AG08395 (cell line): ENCODE data around the gene SHB.
A peak's percentile ranks its signal among the peaks of the same experiment; 100 is the strongest.
"Not testable (repeated sequence)": the region's sequence is repeated elsewhere in the genome, so short reads cannot be mapped to it uniquely, and the experiment has no call there.

ENCODE experiments used
- DNase-seq: peaks from one replicate; pipeline ENCODE4 v3.0.0; 2012; ENCODE audit warnings: mixed read lengths, low spot score

SHB gene

GRCh38 chr9:38063363-38063707 lies 5.7 kb downstream of the SHB start:
- DNase-seq = no peak

GRCh38 chr9:38062498-38063362 lies 6.3 kb downstream of the SHB start:
- no peak for DNase-seq

- DNase-seq = no peak
Observed at GRCh38 chr9:38062106-38062497, 6.9 kb downstream of the SHB start.

GRCh38 chr9:38061326-38061977 lies 7.6 kb downstream of the SHB start:
- no peak for DNase-seq

- no peak for DNase-seq
Observed at GRCh38 chr9:38060681-38061080, 8.3 kb downstream of the SHB start.

GRCh38 chr9:38059233-38059936 lies 9.6 kb downstream of the SHB start:
- DNase-seq = no peak

GRCh38 chr9:38058452-38059232 lies 10.4 kb downstream of the SHB start:
- no peak for DNase-seq

GRCh38 chr9:38057416-38058195 lies 11.4 kb downstream of the SHB start:
- no peak for DNase-seq

GRCh38 chr9:38054653-38055052 lies 14.4 kb downstream of the SHB start:
- DNase-seq = no peak

- no peak for DNase-seq
Observed at GRCh38 chr9:38053697-38054461, 15.1 kb downstream of the SHB start.

- DNase-seq = no peak
Observed at GRCh38 chr9:38051780-38052546, 17.1 kb downstream of the SHB start.

- no peak for DNase-seq
Observed at GRCh38 chr9:38048316-38048969, 20.6 kb downstream of the SHB start.

- peak; percentile 93 for DNase-seq
Observed at GRCh38 chr9:38047301-38048251, 21.5 kb downstream of the SHB start.

GRCh38 chr9:38046661-38047300 lies 22.2 kb downstream of the SHB start:
- DNase-seq = peak; percentile 86

GRCh38 chr9:38045939-38046338 lies 23.1 kb downstream of the SHB start:
- DNase-seq = not testable (repeated sequence)

GRCh38 chr9:38044706-38045105 lies 24.3 kb downstream of the SHB start:
- no peak for DNase-seq

GRCh38 chr9:38043931-38044623 lies 24.9 kb downstream of the SHB start:
- DNase-seq = no peak
